ENCODE results near the gene ZNF385A. TPM values are rescaled to one million over a fixed set of nuclear protein-coding genes. Genes with fewer than 3 reads are reported as not detected.

ZNF385A gene
- total RNA-seq, 2 experiments from 2014 or later: 0.38 to 1.2 TPM

DNA sequence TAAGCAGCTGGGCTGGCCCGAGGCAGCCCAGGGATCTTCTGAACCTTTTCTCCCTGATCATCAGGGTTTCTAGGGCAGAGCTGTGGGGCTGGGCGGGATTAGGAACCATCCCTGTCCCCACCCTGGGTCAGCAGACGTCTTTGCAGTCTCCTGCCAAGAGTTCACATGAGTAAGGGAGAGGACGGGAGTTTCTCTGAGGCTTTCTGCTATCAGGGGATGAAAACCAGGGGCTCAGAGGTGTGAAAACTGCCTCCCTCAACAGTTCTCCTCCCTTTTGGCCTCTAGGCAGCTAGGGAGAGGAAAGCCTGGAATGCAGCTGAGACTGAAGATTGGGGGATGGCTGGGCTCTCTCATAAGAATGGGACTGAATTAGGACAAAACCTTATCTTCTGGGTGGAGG is 7.9 kb downstream of the ZNF385A start:
- Mint-ChIP-seq H3K36me3 (ENCODE audit: low read depth) (no peaks in the 10 kb centered on the region), H3K4me3 (no peak overlapping the region), H3K27ac (no peak overlapping the region), H3K4me1 (peaks cover 44% of the 10 kb centered on the region), H3K9me3 (no peaks in the 10 kb centered on the region), H3K27me3 (peaks cover 3% of the 10 kb centered on the region)
- no peak for DNase-seq
- CTCF ChIA-PET: interaction anchor here (0.9 to 3.1 kb wide), 3 partner anchors 40 to 161 kb away, joined by 3 to 14 read pairs (median 4); no protein-coding TSS in a partner anchor
- POLR2A ChIA-PET: interaction anchor here (0.6 kb wide), 1 partner anchor 36 kb away, joined by 4 read pairs; no protein-coding TSS in a partner anchor

DNA sequence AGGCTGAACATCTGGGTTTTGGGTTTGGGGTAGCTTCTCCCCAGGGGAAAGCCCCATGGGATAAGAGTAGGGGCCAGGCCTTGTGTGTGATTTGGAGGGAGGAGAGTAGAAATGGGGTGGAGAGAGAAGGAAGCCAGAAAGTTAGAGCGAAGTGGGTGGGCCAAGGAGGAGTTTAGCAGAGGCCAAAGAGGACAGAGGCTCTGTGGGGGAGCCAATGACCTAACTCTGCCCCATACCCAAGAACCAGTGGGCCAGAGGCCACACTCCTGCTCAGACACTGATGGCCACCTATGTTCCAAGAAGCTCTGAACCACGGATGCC is 9.3 kb downstream of the ZNF385A start:
- H3K4me1 Mint-ChIP-seq: peaks cover 49% of the 10 kb centered on the region
- H3K9me3 Mint-ChIP-seq: no peaks in the 10 kb centered on the region
- H3K36me3 Mint-ChIP-seq (ENCODE audit: low read depth): no peaks in the 10 kb centered on the region
- ChIA-PET CTCF (interaction anchor here (0.6 to 3.1 kb wide), 4 partner anchors 39 to 160 kb away, joined by 3 to 14 read pairs (median 4); no protein-coding TSS in a partner anchor), POLR2A (interaction anchor here (1.0 kb wide), 1 partner anchor 16 kb away, joined by 3 read pairs; no protein-coding TSS in a partner anchor)
- H3K27me3 Mint-ChIP-seq: peaks cover 3% of the 10 kb centered on the region
- no peak for DNase-seq
- no peak overlapping the region for H3K27ac Mint-ChIP-seq
- no peak overlapping the region for H3K4me3 Mint-ChIP-seq

DNA sequence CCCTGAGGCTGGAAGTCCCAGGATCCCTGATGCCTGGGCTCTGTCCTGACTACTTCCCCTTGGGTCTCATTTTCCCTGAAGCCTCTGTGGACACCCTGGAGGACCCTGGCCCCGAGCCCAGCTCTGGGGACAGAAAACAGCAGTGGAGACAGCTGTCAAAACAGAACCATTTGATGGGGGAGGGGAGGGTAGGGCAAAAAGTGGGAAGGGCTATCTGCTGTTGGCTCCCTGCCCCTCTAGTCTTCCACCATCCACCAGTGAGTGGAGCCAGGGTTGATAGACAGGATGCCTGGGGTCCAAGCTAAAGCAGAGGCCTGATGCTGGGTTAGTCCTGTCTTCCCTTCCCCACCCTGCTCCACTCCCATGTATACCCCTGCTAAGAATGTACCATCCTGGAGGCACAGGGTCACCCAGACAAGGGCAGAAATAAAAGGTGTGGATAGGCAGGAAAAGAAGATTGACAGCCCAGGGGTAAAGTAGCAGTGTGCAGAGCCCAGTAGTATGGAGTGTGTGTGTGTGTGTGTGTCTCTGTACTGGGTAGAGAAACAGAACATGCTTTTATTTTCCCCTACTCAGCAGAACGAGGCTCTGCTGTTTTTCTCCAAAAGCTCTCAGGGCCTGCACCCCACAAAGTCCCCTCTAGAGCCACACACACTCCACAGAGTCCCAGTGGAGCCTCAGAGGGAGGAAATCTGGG is 9.8 kb downstream of the ZNF385A start:
- Mint-ChIP-seq H3K4me1 (peaks cover 48% of the 10 kb centered on the region), H3K36me3 (ENCODE audit: low read depth) (no peaks in the 10 kb centered on the region), H3K27me3 (peaks cover 1% of the 10 kb centered on the region), H3K9me3 (no peaks in the 10 kb centered on the region), H3K4me3 (no peak overlapping the region), H3K27ac (no peak overlapping the region)
- ChIA-PET CTCF (interaction anchor here (0.6 to 3.1 kb wide), 6 partner anchors 38 to 1094 kb away, joined by 3 to 14 read pairs (median 4); partner anchors contain the start of gene COPZ1), POLR2A (interaction anchor here (1.0 kb wide), 2 partner anchors 16 to 42 kb away, joined by 3 read pairs; no protein-coding TSS in a partner anchor)
- no peak for DNase-seq

DNA sequence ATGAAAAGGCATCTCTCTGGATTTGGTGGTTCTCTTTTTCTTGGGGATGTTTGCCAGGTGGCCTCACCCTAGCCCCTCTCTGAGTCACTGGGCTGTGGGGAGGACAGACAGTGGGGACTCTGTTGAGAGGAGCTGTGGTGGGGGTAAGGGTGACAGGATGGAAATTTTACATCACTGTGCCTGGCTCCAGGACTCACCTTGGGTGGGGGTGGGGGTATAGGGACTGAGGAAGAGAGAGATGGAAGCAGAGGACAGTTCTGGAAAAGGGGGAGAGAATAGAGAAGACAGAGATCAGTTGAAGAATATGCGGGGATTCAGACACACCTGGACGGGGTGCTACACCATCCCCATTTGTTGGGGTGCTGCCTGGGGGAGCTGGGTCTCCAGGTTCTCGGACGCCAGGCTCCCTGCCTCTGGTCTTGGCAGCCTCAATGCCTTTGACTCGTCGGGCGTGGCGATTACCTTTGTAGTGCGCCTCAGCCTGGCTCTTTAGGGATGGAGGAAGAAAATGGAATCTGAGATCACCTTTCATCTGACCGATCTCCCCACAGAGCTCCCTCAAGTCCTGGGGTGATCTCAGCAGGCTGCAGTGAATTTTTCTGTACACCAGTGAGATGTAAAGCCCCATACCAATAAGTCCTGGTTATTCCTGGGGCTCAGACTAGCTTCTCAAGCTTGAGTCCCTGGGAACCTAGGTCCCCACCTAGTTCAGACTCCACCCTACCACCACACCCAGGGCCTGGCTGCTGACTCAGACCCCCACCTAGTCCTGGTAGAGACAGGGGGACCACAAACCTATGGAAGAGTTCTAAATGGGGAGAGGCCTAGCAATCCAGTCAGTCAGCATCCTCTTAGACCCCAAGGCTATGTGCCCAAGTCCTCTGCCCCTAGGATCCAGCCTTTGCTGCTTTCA is 10.6 kb downstream of the ZNF385A start:
- H3K27ac Mint-ChIP-seq: no peak overlapping the region
- H3K9me3 Mint-ChIP-seq: no peaks in the 10 kb centered on the region
- H3K4me3 Mint-ChIP-seq: no peak overlapping the region
- ChIA-PET POLR2A (interaction anchor here (1.0 kb wide), 1 partner anchor 43 kb away, joined by 3 read pairs; no protein-coding TSS in a partner anchor), CTCF (interaction anchor here (0.6 to 3.1 kb wide), 9 partner anchors 7 to 1093 kb away, joined by 3 to 14 read pairs (median 4); partner anchors contain the start of gene COPZ1)
- no peaks in the 10 kb centered on the region for H3K36me3 Mint-ChIP-seq (ENCODE audit: low read depth)
- H3K27me3 Mint-ChIP-seq: no peaks in the 10 kb centered on the region
- peaks cover 48% of the 10 kb centered on the region for H3K4me1 Mint-ChIP-seq
- DNase-seq: no peak

DNA sequence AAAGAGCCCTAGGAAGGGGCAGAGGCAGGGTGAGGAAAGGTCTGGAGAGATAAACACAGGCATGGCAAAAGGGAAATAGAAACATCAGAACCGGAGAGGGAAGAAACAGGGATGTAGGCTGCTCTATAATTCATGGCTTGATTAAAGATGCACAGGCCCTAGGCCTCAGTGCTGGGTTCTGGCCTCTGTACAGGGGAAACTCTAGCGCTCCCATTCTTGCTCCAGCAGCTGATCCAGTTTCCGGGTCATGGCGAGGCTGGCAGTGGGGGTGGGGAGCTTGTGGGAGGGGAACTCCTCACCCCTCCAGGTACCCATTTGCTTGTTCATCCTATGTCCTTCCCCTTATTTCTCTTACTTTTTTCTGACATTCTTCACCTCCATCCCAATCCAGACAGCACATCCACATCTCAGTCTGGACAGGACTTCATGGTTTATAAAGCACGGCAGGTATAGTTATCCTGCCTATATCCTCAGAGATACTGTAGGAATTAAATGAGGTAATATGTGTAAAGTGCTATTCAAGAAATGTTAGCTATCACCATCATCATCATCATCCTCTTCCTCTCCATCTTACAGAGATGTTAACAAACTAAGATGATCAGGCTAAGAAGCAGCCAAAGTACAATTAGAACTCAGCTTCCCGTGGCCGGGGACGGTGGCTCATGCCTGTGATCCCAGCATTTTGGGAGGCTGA is 12.3 kb downstream of the ZNF385A start:
- CTCF ChIA-PET: interaction anchor here (0.8 to 1.9 kb wide), 7 partner anchors 9 to 120 kb away, joined by 3 to 7 read pairs (median 4); no protein-coding TSS in a partner anchor
- Mint-ChIP-seq H3K36me3 (ENCODE audit: low read depth) (no peaks in the 10 kb centered on the region), H3K27me3 (peaks cover 11% of the 10 kb centered on the region), H3K4me3 (no peak overlapping the region), H3K9me3 (no peaks in the 10 kb centered on the region), H3K4me1 (peaks cover 54% of the 10 kb centered on the region), H3K27ac (no peak overlapping the region)
- POLR2A ChIA-PET: interaction anchor here (1.0 to 1.1 kb wide), 2 partner anchors 41 to 79 kb away, joined by 3 to 4 read pairs; no protein-coding TSS in a partner anchor
- no peak for DNase-seq

DNA sequence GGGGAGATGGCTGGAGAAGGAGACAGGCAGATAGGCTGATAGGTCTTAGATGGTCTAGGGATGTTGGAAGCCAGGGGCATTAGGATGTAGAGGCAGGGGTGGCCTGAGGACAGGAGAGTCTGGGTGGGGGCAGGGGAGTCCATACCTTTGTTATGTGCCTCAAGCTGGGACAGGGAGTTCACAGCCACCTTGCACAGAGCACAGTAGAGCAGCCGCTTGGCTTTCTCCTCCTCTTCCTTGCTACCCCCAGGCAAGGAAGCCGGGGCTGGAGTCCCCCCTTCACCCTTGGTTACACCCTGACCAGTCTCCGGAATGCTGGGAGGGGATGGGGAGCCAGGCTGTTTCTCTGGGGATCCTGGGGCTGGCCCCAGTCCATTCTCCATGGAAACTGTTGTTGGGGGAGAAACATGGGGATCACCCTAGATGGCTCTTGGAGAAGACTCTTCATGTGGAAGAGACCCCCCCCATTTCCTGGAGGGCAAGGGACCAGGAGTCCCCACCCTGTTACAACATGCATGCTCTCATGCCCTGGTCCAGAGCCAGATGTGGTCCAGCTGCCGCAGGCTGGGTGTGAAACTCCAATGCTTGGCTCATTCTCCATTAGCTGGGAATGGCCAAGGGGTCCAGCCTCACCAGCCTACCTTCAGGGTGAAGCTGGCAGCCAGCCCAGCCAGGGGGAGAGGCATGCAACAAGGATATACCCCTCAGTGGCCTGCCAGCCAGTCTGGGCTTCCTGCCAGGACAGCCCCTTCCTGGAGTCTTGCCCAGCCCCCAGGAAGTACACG is 13.0 kb downstream of the ZNF385A start:
- H3K36me3 Mint-ChIP-seq (ENCODE audit: low read depth): no peaks in the 10 kb centered on the region
- no peak overlapping the region for H3K27ac Mint-ChIP-seq
- peaks cover 57% of the 10 kb centered on the region for H3K4me1 Mint-ChIP-seq
- DNase-seq: no peak
- no peaks in the 10 kb centered on the region for H3K9me3 Mint-ChIP-seq
- CTCF ChIA-PET: interaction anchor here (1.1 to 2.0 kb wide), 7 partner anchors 9 to 68 kb away, joined by 3 to 18 read pairs (median 4); partner anchors contain the start of gene COPZ1
- POLR2A ChIA-PET: interaction anchor here (0.8 to 1.4 kb wide), 4 partner anchors 42 to 91 kb away, joined by 3 read pairs; partner anchors contain the start of genes CBX5 and HNRNPA1
- H3K27me3 Mint-ChIP-seq: peaks cover 16% of the 10 kb centered on the region
- no peak overlapping the region for H3K4me3 Mint-ChIP-seq

DNA sequence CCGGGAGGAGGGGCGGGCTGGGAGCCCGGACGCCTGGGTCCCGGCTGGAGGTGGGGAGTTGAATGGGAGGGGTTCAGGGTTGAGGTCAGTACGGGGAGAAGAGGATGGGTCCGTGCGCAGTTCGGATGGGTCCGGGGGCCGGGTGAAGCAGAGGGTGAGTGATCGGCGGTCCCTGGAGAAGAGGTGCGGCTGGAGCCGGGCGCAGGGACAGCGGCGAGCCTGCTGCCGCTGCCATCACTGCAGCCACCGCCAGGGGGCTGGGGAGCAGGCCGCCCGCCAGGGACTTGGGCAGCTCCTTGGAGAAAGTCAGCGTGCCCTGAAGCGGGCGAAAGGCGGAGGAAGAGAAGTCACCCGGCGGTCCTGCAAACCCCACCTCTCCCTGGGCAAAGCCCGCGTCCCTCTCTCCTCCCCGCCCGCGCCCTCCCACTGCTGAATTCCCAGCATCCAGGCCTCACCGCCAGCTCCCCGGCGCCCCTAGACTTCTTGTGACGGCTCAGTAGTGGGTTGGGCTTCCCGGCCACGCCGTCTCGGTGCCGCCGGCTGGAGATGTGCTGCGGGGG is 14.3 kb downstream of the ZNF385A start:
- DNase-seq: no peak
- Mint-ChIP-seq H3K36me3 (ENCODE audit: low read depth) (no peaks in the 10 kb centered on the region), H3K27me3 (peaks cover 16% of the 10 kb centered on the region), H3K4me3 (peak overlapping the region; percentile 28), H3K27ac (no peak overlapping the region), H3K4me1 (peaks cover 54% of the 10 kb centered on the region), H3K9me3 (no peaks in the 10 kb centered on the region)
- ChIA-PET POLR2A (interaction anchor here (1.2 to 1.4 kb wide), 3 partner anchors 41 to 86 kb away, joined by 3 read pairs; no protein-coding TSS in a partner anchor), CTCF (interaction anchor here (0.7 to 2.0 kb wide), 13 partner anchors 9 to 154 kb away, joined by 3 to 18 read pairs (median 3); partner anchors contain the start of gene COPZ1)

DNA sequence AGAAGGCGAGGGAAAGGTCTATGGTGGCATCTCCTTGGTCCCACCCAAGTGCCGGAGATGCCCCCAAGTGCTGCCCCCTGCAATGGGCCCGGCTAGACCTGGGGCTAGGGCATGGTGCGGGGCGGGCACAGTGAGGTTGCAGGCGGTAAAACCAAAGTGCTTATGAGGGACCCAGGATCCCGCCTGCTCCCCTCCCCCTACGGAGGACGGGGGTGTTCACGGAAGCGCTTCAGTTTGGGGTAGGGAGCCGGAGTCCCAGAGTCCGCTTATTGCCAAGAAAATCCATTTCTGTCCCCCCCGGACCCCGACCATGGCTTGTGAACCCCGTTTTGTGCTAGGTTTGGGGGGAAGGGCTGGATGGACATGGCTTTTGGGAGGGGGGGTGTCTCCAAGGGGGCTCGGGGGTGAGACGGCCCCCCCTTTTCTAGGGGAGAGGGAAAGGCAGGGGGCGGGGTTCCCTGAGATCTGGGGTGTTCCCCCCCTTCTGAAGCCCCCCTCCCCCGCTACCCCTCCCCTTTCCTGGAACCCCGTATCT is 14.9 kb downstream of the ZNF385A start:
- ChIA-PET CTCF (interaction anchor here (1.0 to 2.0 kb wide), 7 partner anchors 8 to 78 kb away, joined by 3 to 18 read pairs (median 4); no protein-coding TSS in a partner anchor), POLR2A (interaction anchor here (1.2 to 1.4 kb wide), 2 partner anchors 41 to 85 kb away, joined by 3 read pairs; no protein-coding TSS in a partner anchor)
- DNase-seq: no peak
- Mint-ChIP-seq H3K4me3 (peak overlapping the region; percentile 28), H3K27ac (no peak overlapping the region), H3K36me3 (ENCODE audit: low read depth) (no peaks in the 10 kb centered on the region), H3K9me3 (no peaks in the 10 kb centered on the region), H3K4me1 (peaks cover 53% of the 10 kb centered on the region), H3K27me3 (peaks cover 16% of the 10 kb centered on the region)

DNA sequence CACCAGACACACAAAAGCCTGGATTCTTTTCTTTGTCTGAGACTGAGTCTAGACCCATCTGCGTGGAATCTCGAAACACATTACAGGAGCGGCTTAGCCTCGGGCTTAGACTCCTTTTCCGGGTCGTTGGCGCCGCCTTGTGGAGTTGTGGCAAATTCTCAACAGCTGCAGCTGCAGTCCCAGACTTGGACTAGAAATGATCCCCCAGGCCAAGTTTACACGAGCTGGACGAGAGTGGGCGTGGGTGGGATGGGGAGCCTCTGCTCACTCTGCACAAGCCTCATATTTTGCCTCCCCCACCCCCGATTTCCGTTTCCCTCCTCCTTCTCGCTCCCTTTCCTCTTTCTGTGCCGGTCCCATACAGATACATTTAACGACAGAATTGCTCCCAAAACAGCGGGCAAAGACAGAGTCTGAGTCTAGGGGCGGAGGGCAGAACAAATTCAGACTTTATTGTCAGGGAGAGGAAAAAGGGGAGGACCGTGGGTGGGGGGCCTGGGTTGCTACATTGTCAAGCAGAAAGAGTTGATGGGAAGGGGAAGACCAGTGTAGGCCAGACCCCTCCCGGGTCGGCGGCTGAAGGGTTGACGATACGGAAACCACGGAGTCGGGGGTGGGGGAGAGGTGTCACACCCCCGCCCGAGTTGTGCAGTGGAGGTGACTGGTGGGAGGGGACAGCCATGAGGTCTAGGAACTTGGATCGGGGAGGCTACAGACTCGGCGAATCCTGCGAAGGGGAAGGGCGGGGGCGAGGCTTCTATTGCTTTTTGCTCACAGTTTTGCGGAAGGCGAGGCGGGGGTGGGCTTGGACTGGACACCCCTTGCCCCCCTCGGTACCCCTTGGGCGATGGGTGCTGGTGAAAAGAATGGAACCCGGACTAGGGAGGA is 15.6 kb downstream of the ZNF385A start:
- Mint-ChIP-seq H3K36me3 (ENCODE audit: low read depth) (no peaks in the 10 kb centered on the region), H3K9me3 (no peaks in the 10 kb centered on the region), H3K4me1 (peaks cover 54% of the 10 kb centered on the region), H3K27me3 (peaks cover 16% of the 10 kb centered on the region), H3K4me3 (no peak overlapping the region), H3K27ac (no peak overlapping the region)
- POLR2A ChIA-PET: interaction anchor here (1.2 to 2.3 kb wide), 5 partner anchors 10 to 144 kb away, joined by 3 to 16 read pairs (median 3); no protein-coding TSS in a partner anchor
- DNase-seq: peak; percentile 90
- CTCF ChIA-PET: interaction anchor here (0.6 to 2.8 kb wide), 41 partner anchors 9 to 175 kb away, joined by 3 to 43 read pairs (median 4); partner anchors contain the start of genes CBX5, COPZ1, HNRNPA1 and NFE2

DNA sequence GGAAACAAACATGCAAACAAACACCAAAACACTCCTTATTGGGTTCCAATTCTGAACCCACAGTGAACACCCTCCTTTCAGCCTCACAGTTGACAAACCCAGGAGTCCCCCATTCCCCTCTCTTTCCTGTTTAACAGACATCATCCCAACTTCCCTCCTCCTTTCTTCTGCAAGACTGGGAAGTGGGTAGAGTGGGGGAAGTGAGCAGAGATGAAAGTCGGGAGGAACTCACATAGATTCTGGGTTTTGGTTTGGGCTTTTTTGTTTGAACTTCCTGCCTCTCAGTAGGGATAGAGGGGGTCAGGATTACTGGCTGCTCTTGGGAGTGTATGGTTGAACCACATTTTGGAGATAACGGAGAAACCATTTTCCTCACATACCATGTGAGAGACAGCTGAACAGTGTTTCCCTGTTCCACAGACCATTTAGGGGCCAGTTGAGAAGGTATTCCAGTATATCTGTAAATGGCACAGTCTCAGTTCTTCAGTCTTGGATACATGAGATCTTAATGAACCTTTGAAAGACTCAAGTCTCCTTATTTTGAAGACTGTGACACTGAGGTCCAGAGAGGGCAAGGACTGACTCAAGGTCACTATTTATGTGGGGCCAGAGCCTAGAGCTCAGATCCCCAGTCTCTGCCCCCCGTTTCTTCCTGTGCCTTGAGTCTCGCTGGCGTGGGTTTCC is 16.4 kb downstream of the ZNF385A start:
- no peak overlapping the region for H3K4me3 Mint-ChIP-seq
- no peaks in the 10 kb centered on the region for H3K36me3 Mint-ChIP-seq (ENCODE audit: low read depth)
- H3K27ac Mint-ChIP-seq: no peak overlapping the region
- no peak for DNase-seq
- no peaks in the 10 kb centered on the region for H3K9me3 Mint-ChIP-seq
- ChIA-PET POLR2A (interaction anchor here (0.9 to 2.3 kb wide), 6 partner anchors 10 to 143 kb away, joined by 3 to 16 read pairs (median 3); partner anchors contain the start of gene HNRNPA1), CTCF (interaction anchor here (0.6 to 2.8 kb wide), 40 partner anchors 10 to 174 kb away, joined by 3 to 43 read pairs (median 4); partner anchors contain the start of genes CBX5, COPZ1, HNRNPA1 and NFE2)
- H3K27me3 Mint-ChIP-seq: peaks cover 16% of the 10 kb centered on the region
- H3K4me1 Mint-ChIP-seq: peaks cover 54% of the 10 kb centered on the region

Data from activated CD4-positive, alpha-beta memory T cell treated with anti-CD3 and anti-CD28 coated beads, Interleukin-2, amount 10 ng/mL, durations not matched to agents 7 days and 5 days (primary cell).